Measurements from ENCODE around the gene APBA2. TPM values are rescaled to one million over a fixed set of nuclear protein-coding genes. Genes with fewer than 3 reads are reported as not detected.

The APBA2 gene
- total RNA-seq, 4 donors from 2014 or later = 7.7 to 14.4 (median 11.6) TPM

DNA sequence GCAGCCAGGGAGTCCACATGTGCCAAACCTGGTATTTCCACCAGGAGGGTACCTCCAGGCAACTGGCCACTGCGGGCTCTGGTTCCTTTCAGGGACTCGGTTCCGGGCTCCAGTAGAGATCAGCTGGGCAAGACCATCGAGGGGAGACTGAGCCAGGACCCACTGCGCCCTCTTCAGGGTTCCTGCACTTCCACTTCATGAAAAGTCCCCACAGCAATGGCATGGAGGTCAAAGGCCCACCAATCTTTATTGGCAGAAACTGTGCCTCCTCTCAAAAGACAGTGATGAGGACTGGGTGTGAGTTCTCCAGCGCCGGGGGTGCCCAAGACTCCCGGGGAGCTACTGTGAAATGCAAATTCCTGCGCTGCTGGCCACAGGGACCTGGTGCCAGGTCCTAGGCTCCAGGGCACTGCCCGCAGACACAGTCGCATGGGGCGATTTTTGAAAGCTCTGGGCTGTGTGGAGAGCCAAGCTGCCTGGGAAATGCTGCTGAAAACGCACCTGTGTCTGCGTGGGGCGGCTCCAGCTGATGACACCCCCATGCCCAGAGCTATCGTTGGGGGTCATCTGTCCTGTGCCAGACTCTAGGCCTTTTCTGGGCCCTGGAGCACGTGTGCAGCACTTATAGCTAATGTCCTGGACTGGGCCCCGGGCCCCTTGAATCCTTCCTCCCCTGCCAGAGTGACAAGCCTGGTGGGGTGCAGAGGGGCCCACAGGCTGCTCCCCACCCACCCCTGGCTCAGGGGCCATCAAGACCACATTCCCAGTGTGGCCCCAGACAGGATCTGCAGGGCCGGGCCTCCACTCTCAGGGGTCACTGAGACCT lies 239.8 kb downstream of the APBA2 start:
- TF ChIP-seq CTCF (IDR thresholded peaks at IDR 0.05) (no peak), POLR2A (IDR thresholded peaks at IDR 0.05) (no peak)
- H3K36me3 ChIP-seq = no peaks in the 10 kb centered on the region
- intact Hi-C loops (cut with DNase I) = no loop called here
- H3K9me3 ChIP-seq = no peaks in the 10 kb centered on the region
- no peaks in the 10 kb centered on the region for H3K27me3 ChIP-seq
- DNase-seq = no peak
- no peak overlapping the region for H3K4me3 ChIP-seq (replicated peaks in 1 of 3)
- H3K27ac ChIP-seq = no peak overlapping the region
- WGBS, 2 donors = 91 to 96% methylated on average over 6 to 11 of the region's 19 CpGs
- H3K4me1 ChIP-seq = no peaks in the 10 kb centered on the region

DNA sequence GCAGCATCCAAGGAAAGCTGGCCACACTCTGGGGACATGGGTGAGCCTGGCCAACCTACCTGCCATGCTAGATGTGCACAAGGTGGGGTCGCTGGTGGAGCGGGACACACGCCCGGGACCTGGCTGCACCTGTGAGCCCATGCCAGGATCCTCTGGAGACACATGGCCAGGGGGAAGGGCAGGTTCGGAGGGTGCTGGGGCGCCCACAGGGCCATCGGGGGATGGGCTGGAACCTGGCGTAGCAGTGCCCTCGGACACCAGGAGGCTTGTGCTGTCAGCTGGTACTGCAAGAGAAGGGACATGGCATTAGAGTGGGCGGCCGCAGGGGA lies 240.4 kb downstream of the APBA2 start:
- H3K27me3 ChIP-seq = no peaks in the 10 kb centered on the region
- WGBS, 2 donors = 88% methylated on average over 10 of the region's 11 CpGs
- DNase-seq = no peak

DNA sequence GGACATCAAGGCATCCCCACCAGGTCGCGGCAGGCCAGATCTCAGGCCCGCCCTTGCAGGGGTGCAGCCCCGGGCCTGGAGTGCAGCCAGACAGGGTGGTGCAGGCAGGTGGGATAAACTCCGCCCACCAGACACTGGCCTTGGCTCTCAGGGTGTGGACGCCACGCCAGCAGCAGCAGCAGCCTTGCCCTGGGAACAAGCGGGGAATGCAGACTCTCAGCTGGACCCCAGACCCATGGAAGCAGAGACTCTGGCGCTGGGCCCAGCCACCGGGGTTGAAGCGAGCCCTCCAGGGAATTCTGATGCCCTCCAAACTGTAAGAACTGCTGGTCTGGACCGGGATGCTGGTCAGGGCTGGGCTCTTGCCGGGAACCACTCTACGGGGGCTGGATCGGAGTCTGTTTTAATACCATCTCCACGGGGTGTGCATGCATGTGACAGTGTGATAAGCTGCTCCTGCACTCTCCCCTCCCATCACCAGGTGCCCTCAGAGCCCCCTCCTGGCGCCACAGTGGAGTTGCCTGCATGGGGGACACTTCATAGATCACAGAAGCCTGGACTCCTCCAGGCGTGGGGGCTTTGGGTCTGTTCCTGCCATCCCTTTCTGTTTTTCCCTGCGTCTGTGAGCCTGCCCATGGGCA lies 241.2 kb downstream of the APBA2 start:
- no peaks in the 10 kb centered on the region for H3K4me1 ChIP-seq
- intact Hi-C loops (cut with DNase I) = no loop called here
- H3K27ac ChIP-seq = no peak overlapping the region
- no peaks in the 10 kb centered on the region for H3K9me3 ChIP-seq
- no peak for DNase-seq
- no peak overlapping the region for H3K4me3 ChIP-seq (replicated peaks in 1 of 3)
- no peaks in the 10 kb centered on the region for H3K27me3 ChIP-seq
- TF ChIP-seq POLR2A (IDR thresholded peaks at IDR 0.05) = no peak
- 61 to 75% methylated on average over 8 to 10 of the region's 19 CpGs for WGBS, 2 donors
- H3K36me3 ChIP-seq = no peaks in the 10 kb centered on the region

More for the DNA sequence above, 240.4 kb downstream of the APBA2 start:
- Histone ChIP-seq H3K9me3 (no peaks in the 10 kb centered on the region), H3K36me3 (no peaks in the 10 kb centered on the region), H3K4me3 (replicated peaks in 1 of 3) (no peak overlapping the region), H3K27ac (no peak overlapping the region), H3K4me1 (no peaks in the 10 kb centered on the region)
- intact Hi-C loops (cut with DNase I) = no loop called here
- no peak for TF ChIP-seq CTCF (IDR thresholded peaks at IDR 0.05)

DNA sequence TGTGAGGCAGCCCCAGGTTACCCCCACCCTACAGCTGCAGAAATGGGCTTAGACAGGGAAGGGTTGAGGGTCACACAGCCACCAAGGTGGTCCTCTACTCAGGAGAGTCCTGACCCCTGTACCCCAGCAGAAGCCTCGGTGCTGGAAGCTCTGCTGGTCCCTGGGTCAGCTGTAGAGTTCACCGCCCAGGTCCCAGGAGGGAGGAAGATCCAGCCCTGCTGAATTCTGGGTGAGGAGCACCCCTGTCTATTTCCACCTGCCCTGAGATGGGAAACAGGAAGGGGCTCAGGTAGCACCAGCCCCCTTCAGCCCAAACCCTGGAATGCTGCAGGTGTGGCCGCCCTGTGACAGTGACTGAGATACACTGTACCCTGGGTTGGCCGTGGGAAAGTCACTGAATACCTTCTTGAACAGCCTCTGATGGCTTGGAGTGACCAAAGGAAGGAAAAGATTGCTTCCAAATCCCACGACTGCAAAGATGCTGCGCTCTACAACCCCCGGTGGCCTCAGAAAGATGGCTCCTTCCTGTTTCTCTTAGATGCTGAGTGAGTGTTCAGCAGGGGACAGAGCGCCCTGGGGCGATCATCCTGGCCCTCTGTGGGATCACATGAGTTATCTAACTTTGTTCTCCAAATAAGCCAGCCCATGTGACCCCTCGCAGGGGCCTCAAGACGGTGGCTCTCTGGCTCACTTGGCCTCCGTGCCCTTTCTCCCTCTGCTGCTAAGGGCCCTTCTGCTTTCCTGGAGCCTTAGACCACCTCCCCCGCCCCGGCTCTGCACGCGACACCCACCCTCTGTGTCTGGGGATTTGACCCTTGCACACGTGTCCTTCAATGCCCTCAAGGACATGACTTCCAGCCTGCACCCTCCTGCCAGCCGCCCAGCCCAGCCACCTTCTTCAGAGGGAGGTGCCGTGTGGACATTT lies 242.0 kb downstream of the APBA2 start:
- H3K4me3 ChIP-seq (replicated peaks in 1 of 3) = no peak overlapping the region
- H3K36me3 ChIP-seq = no peaks in the 10 kb centered on the region
- WGBS, 2 donors = 79 to 83% methylated on average over 17 to 19 of the region's 19 CpGs
- intact Hi-C loops (cut with DNase I) = no loop called here
- H3K4me1 ChIP-seq = no peaks in the 10 kb centered on the region
- no peaks in the 10 kb centered on the region for H3K27me3 ChIP-seq
- H3K27ac ChIP-seq = no peak overlapping the region
- no peak for TF ChIP-seq POLR2A (IDR thresholded peaks at IDR 0.05)
- TF ChIP-seq CTCF (IDR thresholded peaks at IDR 0.05) = no peak
- no peaks in the 10 kb centered on the region for H3K9me3 ChIP-seq
- DNase-seq = no peak

GRCh38 chr15:29128671-29129070 lies 242.9 kb downstream of the APBA2 start:
- intact Hi-C loops (cut with DNase I) = no loop called here
- Histone ChIP-seq H3K27ac (no peak overlapping the region), H3K36me3 (no peaks in the 10 kb centered on the region), H3K9me3 (no peaks in the 10 kb centered on the region), H3K4me1 (no peaks in the 10 kb centered on the region), H3K4me3 (replicated peaks in 1 of 3) (no peak overlapping the region), H3K27me3 (no peaks in the 10 kb centered on the region)
- 91 to 93% methylated on average over 11 of the region's 11 CpGs for WGBS, 2 donors
- DNase-seq = no peak
- no peak for TF ChIP-seq CTCF (IDR thresholded peaks at IDR 0.05)
- no peak for TF ChIP-seq POLR2A (IDR thresholded peaks at IDR 0.05)
